ENCODE results near the gene CRELD1. TPM values are rescaled to one million over a fixed set of nuclear protein-coding genes. Genes with fewer than 3 reads are reported as not detected.

CRELD1 gene
- total RNA-seq, 1 donor from 2014 or later: 54.3 TPM

- H3K4me3 ChIP-seq: no peak overlapping the region
- ATAC-seq (no peak), DNase-seq (no peak)
- peaks cover 8% of the 10 kb centered on the region for H3K36me3 ChIP-seq
- peaks cover 32% of the 10 kb centered on the region for H3K4me1 ChIP-seq
- H3K27ac ChIP-seq: no peak overlapping the region
- TF ChIP-seq CTCF (IDR thresholded peaks at IDR 0.05): no peak
- intact Hi-C loops (cut with DNase I): no loop called here
- no peaks in the 10 kb centered on the region for H3K27me3 ChIP-seq (ENCODE audit: low read depth)
- no peaks in the 10 kb centered on the region for H3K9me3 ChIP-seq
These were observed 15.2 kb upstream of the CRELD1 start for GRCh38 chr3:9918261-9919038.

GRCh38 chr3:9928158-9928557, 5.5 kb upstream of the CRELD1 start:
- ATAC-seq: no peak
- no peak overlapping the region for H3K4me3 ChIP-seq
- H3K4me1 ChIP-seq: peaks cover 14% of the 10 kb centered on the region
- no peak for TF ChIP-seq CTCF (IDR thresholded peaks at IDR 0.05)
- DNase-seq: no peak
- intact Hi-C loops (cut with DNase I): no loop called here
- no peak overlapping the region for H3K27ac ChIP-seq
- no peaks in the 10 kb centered on the region for H3K27me3 ChIP-seq (ENCODE audit: low read depth)
- H3K9me3 ChIP-seq: no peaks in the 10 kb centered on the region
- peaks cover 57% of the 10 kb centered on the region for H3K36me3 ChIP-seq

- intact Hi-C loops (cut with DNase I): no loop called here
- Histone ChIP-seq H3K36me3 (peaks cover 40% of the 10 kb centered on the region), H3K27me3 (ENCODE audit: low read depth) (no peaks in the 10 kb centered on the region), H3K4me1 (peaks cover 31% of the 10 kb centered on the region), H3K9me3 (no peaks in the 10 kb centered on the region), H3K27ac (no peak overlapping the region), H3K4me3 (no peak overlapping the region)
- ATAC-seq (no peak), DNase-seq (no peak)
- no peak for TF ChIP-seq CTCF (IDR thresholded peaks at IDR 0.05)
These were observed 2.7 kb upstream of the CRELD1 start for GRCh38 chr3:9930804-9931418.

- intact Hi-C loops (cut with DNase I): no loop called here
- Histone ChIP-seq H3K27ac (peak overlapping the region; percentile 95), H3K4me3 (peak overlapping the region; percentile 95), H3K9me3 (no peaks in the 10 kb centered on the region), H3K4me1 (peaks cover 39% of the 10 kb centered on the region), H3K27me3 (ENCODE audit: low read depth) (no peaks in the 10 kb centered on the region), H3K36me3 (peaks cover 47% of the 10 kb centered on the region)
- TF ChIP-seq CTCF (IDR thresholded peaks at IDR 0.05): no peak
- no peak for ATAC-seq
- DNase-seq: no peak
These were observed 1.1 kb upstream of the CRELD1 start for GRCh38 chr3:9932535-9932842.

- H3K9me3 ChIP-seq: no peaks in the 10 kb centered on the region
- H3K27ac ChIP-seq: peak overlapping the region; percentile 95
- peak overlapping the region; percentile 95 for H3K4me3 ChIP-seq
- peak; percentile 91 for DNase-seq
- H3K36me3 ChIP-seq: peaks cover 52% of the 10 kb centered on the region
- H3K27me3 ChIP-seq (ENCODE audit: low read depth): no peaks in the 10 kb centered on the region
- TF ChIP-seq CTCF (IDR thresholded peaks at IDR 0.05): peak; percentile 72
- peaks cover 39% of the 10 kb centered on the region for H3K4me1 ChIP-seq
- intact Hi-C loops (cut with DNase I): no loop called here
- peak; percentile 93 for ATAC-seq
These were observed 632 bp upstream of the CRELD1 start for GRCh38 chr3:9932843-9933560.

All from lower lobe of right lung (tissue), 2 donors.